Measurements from ENCODE around the gene CCDC57.

Gene CCDC57

GRCh38 chr17:82230609-82231311, 18.1 kb upstream of the CCDC57 start:
- peak; percentile 42 for TF ChIP-seq CTCF (IDR thresholded peaks at IDR 0.05; ENCODE audit: low read depth, low read length)
- peak overlapping the region; percentile 90 for H3K4me3 ChIP-seq (ENCODE audit: low read depth, low read length)

- H3K4me3 ChIP-seq (ENCODE audit: low read depth, low read length): peak overlapping the region; percentile 90
- no peak for TF ChIP-seq CTCF (IDR thresholded peaks at IDR 0.05; ENCODE audit: low read depth, low read length)
These were observed 17.3 kb upstream of the CCDC57 start for GRCh38 chr17:82229698-82230608.

GRCh38 chr17:82228842-82229697, 16.4 kb upstream of the CCDC57 start, which contains the start of gene SLC16A3:
TSS of gene SLC16A3 (plus strand) at chr17:82229042. CDS start at chr17:82236009, 6,967 bp downstream.
- H3K4me3 ChIP-seq (ENCODE audit: low read depth, low read length): peak within 1 kb of the TSS; percentile 90
- TF ChIP-seq CTCF (IDR thresholded peaks at IDR 0.05; ENCODE audit: low read depth, low read length): no peak

- H3K4me3 ChIP-seq (ENCODE audit: low read depth, low read length): peak overlapping the region; percentile 50
- no peak for TF ChIP-seq CTCF (IDR thresholded peaks at IDR 0.05; ENCODE audit: low read depth, low read length)
These were observed 15.7 kb upstream of the CCDC57 start for GRCh38 chr17:82228278-82228841.

- no peak for TF ChIP-seq CTCF (IDR thresholded peaks at IDR 0.05; ENCODE audit: low read depth, low read length)
- no peak overlapping the region for H3K4me3 ChIP-seq (ENCODE audit: low read depth, low read length)
These were observed 15.1 kb upstream of the CCDC57 start for GRCh38 chr17:82227629-82228277.

- TF ChIP-seq CTCF (IDR thresholded peaks at IDR 0.05; ENCODE audit: low read depth, low read length): no peak
These were observed 14.4 kb upstream of the CCDC57 start for GRCh38 chr17:82226809-82227628.

More at GRCh38 chr17:82226809-82227628, 14.4 kb upstream of the CCDC57 start:
- H3K4me3 ChIP-seq (ENCODE audit: low read depth, low read length): no peak overlapping the region

All from WI38 (cell line).